PC-3 (cell line): ENCODE results near the gene LRP2.

Source experiments
- CTCF ChIP-seq: fragments of 300-600 bp; sonication (generic); conservative IDR thresholded peaks from 2 replicates; pipeline ENCODE4 v1.5.1; 2017; ENCODE audit warnings: antibody characterized with exemption, low read depth, mild to moderate bottlenecking, low read length
- EZH2 ChIP-seq: fragments of 300-600 bp; sonication (generic); IDR thresholded peaks from one replicate; pipeline ENCODE4 v1.6.1; 2017; ENCODE audit warnings: antibody characterized with exemption, mild to moderate bottlenecking, low read length; ENCODE audit not compliant: unreplicated experiment
- EZH2phosphoT487 ChIP-seq: fragments of 300-600 bp; sonication (generic); IDR thresholded peaks from 2 replicates; pipeline ENCODE4 v1.6.1; 2018; ENCODE audit warnings: mild to moderate bottlenecking, antibody characterized with exemption, low read length, borderline replicate concordance

- TF ChIP-seq EZH2: no peak
- TF ChIP-seq CTCF: no peak
- no peak for TF ChIP-seq EZH2phosphoT487
These were observed 158.4 kb downstream of the LRP2 start for GRCh38 chr2:169203952-169204351.
